Gastroesophageal sphincter (tissue), 3 donors: Measurements from ENCODE around the gene HTR6.

Experiments used
- CTCF ChIP-seq, 4 experiments: fragments of 200-600 bp in 2 of 4; fragments of 450-650 bp in 2 of 4; sonication (generic) in 1 of 4; IDR thresholded peaks; one replicate each; pipeline ENCODE4 v1.5.1; 2017 to 2019; ENCODE audit warnings: antibody characterized with exemption in 4 of 4, mild to moderate bottlenecking in 2 of 4, moderate library complexity in 2 of 4
- EP300 ChIP-seq: sonication (generic); formaldehyde crosslinking; IDR thresholded peaks from one replicate; pipeline ENCODE4 v1.6.1; 2017; ENCODE audit warnings: antibody characterized with exemption, mild to moderate bottlenecking
- POLR2A ChIP-seq, 2 donors: fragments of 450-650 bp; IDR thresholded peaks; one replicate each; pipeline ENCODE4 v1.6.1; 2017; ENCODE audit warnings: antibody characterized with exemption in 2 of 2, mild to moderate bottlenecking in 2 of 2, moderate library complexity in 1 of 2
- POLR2AphosphoS5 ChIP-seq: sonication (generic); formaldehyde crosslinking; IDR thresholded peaks from one replicate; pipeline ENCODE4 v1.6.1; 2017; ENCODE audit warnings: antibody characterized with exemption

- TF ChIP-seq CTCF (IDR thresholded peaks at IDR 0.05) (no peak), POLR2AphosphoS5 (no peak), POLR2A (IDR thresholded peaks at IDR 0.05) (no peak), EP300 (no peak)
Observed at GRCh38 chr1:19689856-19690255, 25.2 kb downstream of the HTR6 start.
